Osteoblast (primary cell): ENCODE results near the gene ATP11A. TPM values are rescaled to one million over a fixed set of nuclear protein-coding genes. Genes with fewer than 3 reads are reported as not detected.

ENCODE experiments used
- DNase-seq: peaks from one replicate; pipeline ENCODE4 v3.0.0; 2011; ENCODE audit warnings: low spot score, mixed read lengths; ENCODE audit not compliant: insufficient read length; ENCODE audit errors: missing footprints
- H2AFZ ChIP-seq: 2 replicates; pipeline ENCODE4 v1.6.0; 2011; ENCODE audit warnings: mild to moderate bottlenecking, low read length
- H3K27ac ChIP-seq: 2 replicates; pipeline ENCODE4 v1.5.1; 2011; ENCODE audit warnings: mild to moderate bottlenecking, low read depth, low read length, moderate library complexity
- H3K27me3 ChIP-seq: 2 replicates; pipeline ENCODE4 v1.6.0; 2012; ENCODE audit warnings: mild to moderate bottlenecking, control low read depth, inconsistent platforms, low read length, moderate library complexity; ENCODE audit not compliant: insufficient read depth
- H3K36me3 ChIP-seq: 2 replicates; pipeline ENCODE4 v1.5.1; 2011; ENCODE audit warnings: mild to moderate bottlenecking, low read length, control low read depth, moderate library complexity; ENCODE audit not compliant: insufficient read depth
- H3K4me1 ChIP-seq: 2 replicates; pipeline ENCODE4 v1.5.1; 2011; ENCODE audit warnings: mild to moderate bottlenecking, low read length, control low read depth, moderate library complexity; ENCODE audit not compliant: insufficient read depth
- H3K4me2 ChIP-seq: 2 replicates; pipeline ENCODE4 v1.6.0; 2011; ENCODE audit warnings: mild to moderate bottlenecking, low read length; ENCODE audit not compliant: insufficient read depth
- H3K4me3 ChIP-seq: fragments of 200-600 bp; sonication (generic); 3 replicates; pipeline ENCODE4 v1.5.1; 2012; ENCODE audit warnings: mild to moderate bottlenecking, low read length, inconsistent platforms; ENCODE audit not compliant: insufficient read depth
- H3K79me2 ChIP-seq: 2 replicates; pipeline ENCODE4 v1.6.0; 2012; ENCODE audit warnings: mild to moderate bottlenecking, low read length, control low read depth, inconsistent platforms; ENCODE audit not compliant: insufficient read depth
- H3K9me3 ChIP-seq: 2 replicates; pipeline ENCODE4 v1.5.1; 2011; ENCODE audit warnings: low read depth, low read length, control low read depth
- H4K20me1 ChIP-seq: 2 replicates; pipeline ENCODE4 v1.6.0; 2012; ENCODE audit warnings: mild to moderate bottlenecking, low read length, control low read depth; ENCODE audit not compliant: insufficient read depth
- CTCF ChIP-seq: IDR thresholded peaks from 2 replicates; pipeline ENCODE4 v1.5.1; 2011; ENCODE audit warnings: mild to moderate bottlenecking, low read depth, low read length, moderate library complexity; ENCODE audit errors: extremely low read depth
- total RNA-seq: library from RNA; depleted of rRNA; stranded (reverse); fragments of >200 nt; gene quantifications from 2 replicates; pipeline ENCODE4 v1.2.3, GENCODE V29; 2012

The ATP11A gene
- total RNA-seq, 1 donor = 7.6 TPM

DNA sequence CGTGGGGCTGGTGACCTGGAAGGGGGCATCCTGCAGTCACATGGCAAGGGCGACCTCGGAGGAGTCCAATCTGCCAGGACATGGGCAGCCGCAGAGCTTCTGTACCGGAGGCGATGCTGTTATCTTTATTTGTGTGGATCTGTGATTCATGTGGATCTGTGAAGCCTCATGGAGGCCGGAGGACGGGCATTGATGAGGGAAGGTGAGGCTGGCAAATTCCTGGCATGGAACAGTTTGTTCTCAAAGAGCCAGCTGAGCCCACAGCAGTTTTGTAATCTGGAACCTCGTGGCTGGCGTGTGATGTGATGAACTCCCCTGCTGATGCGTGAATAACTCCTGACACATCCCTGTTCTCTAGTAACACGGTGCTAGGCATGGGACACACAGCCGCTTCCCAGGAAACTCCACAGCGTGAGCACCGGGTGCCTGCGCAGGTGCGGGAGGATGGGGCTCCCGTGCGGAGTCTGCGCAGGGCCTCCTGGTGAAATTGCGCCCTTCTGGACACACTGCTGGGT, 40.4 kb downstream of the ATP11A start:
- peaks cover 16% of the 10 kb centered on the region for H4K20me1 ChIP-seq
- H3K4me1 ChIP-seq = no peaks in the 10 kb centered on the region
- TF ChIP-seq CTCF = no peak
- no peak overlapping the region for H3K4me2 ChIP-seq
- no peaks in the 10 kb centered on the region for H3K9me3 ChIP-seq
- peak; percentile 78 for DNase-seq
- H3K79me2 ChIP-seq = no peaks in the 10 kb centered on the region
- H3K36me3 ChIP-seq = no peaks in the 10 kb centered on the region
- no peaks in the 10 kb centered on the region for H3K27me3 ChIP-seq
- no peak overlapping the region for H2AFZ ChIP-seq
- no peak overlapping the region for H3K4me3 ChIP-seq
- H3K27ac ChIP-seq = no peak overlapping the region

DNA sequence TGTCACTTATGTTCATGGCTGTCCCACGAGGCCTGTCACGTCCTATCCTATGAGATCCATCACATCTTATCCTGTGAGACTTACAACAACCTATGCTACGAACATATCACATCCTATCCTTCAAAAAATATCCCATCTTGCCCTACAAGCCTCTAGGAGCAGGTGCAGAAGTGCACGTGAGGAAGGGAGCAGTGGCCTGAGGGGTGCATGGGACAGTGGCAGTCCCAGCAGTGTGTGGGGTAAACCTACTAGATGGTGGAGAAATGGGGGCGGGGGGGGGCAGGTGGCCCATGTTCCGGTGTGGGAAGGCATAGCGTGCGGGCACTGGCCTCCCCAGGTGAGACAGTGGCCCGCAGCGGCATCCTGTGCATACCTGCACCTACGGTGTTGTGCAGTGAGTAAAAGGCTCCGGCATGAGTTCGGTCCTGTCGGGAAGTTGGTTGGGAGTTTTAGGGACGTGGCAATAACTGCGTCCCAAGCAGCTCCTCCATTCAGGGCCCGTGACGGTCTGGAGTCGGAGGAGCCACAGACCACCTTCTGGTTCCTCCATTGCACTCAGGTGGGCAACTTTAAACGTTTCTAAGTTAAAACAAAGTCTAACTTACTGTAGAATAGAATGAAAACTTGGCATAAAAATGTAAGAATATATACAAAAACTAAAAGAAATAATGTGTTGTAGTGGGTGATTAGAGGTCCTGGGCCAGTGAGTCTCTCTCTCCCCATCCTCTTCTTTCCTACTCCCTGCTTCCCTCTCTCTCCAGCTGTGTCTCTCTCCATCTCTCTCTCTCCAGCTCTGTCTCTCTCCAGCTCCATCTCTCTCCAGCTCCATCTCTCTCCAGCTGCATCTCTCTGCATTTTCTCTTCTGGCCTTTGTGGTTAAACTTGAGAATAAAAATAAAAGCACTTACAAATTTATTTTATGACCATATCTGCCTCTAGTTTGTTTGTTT, 42.1 kb downstream of the ATP11A start:
- no peak overlapping the region for H2AFZ ChIP-seq
- H3K9me3 ChIP-seq = no peaks in the 10 kb centered on the region
- DNase-seq = peak; percentile 80
- H3K4me1 ChIP-seq = no peaks in the 10 kb centered on the region
- H3K27ac ChIP-seq = no peak overlapping the region
- H3K4me2 ChIP-seq = no peak overlapping the region
- no peaks in the 10 kb centered on the region for H3K79me2 ChIP-seq
- H3K36me3 ChIP-seq = no peaks in the 10 kb centered on the region
- peaks cover 14% of the 10 kb centered on the region for H4K20me1 ChIP-seq
- TF ChIP-seq CTCF = no peak
- H3K27me3 ChIP-seq = no peaks in the 10 kb centered on the region
- no peak overlapping the region for H3K4me3 ChIP-seq

GRCh38 chr13:112732679-112733078, 42.8 kb downstream of the ATP11A start:
- Histone ChIP-seq H3K27ac (no peak overlapping the region), H4K20me1 (peaks cover 14% of the 10 kb centered on the region), H3K36me3 (no peaks in the 10 kb centered on the region), H3K4me1 (no peaks in the 10 kb centered on the region), H3K4me3 (no peak overlapping the region), H3K27me3 (no peaks in the 10 kb centered on the region), H3K79me2 (no peaks in the 10 kb centered on the region), H2AFZ (no peak overlapping the region), H3K4me2 (no peak overlapping the region), H3K9me3 (no peaks in the 10 kb centered on the region)
- no peak for TF ChIP-seq CTCF
- DNase-seq = peak; percentile 68

GRCh38 chr13:112733112-112733511, 43.3 kb downstream of the ATP11A start:
- DNase-seq = peak; percentile 21
- no peak overlapping the region for H3K4me2 ChIP-seq

More at GRCh38 chr13:112733112-112733511, 43.3 kb downstream of the ATP11A start:
- no peaks in the 10 kb centered on the region for H3K36me3 ChIP-seq
- H3K4me3 ChIP-seq = no peak overlapping the region
- H3K27me3 ChIP-seq = no peaks in the 10 kb centered on the region
- H3K9me3 ChIP-seq = no peaks in the 10 kb centered on the region
- H4K20me1 ChIP-seq = peaks cover 11% of the 10 kb centered on the region
- no peaks in the 10 kb centered on the region for H3K4me1 ChIP-seq
- TF ChIP-seq CTCF = no peak
- H3K27ac ChIP-seq = no peak overlapping the region
- H3K79me2 ChIP-seq = no peaks in the 10 kb centered on the region
- H2AFZ ChIP-seq = no peak overlapping the region
